IPS DF 6.9 (cell line): ENCODE results near the gene GSG1.

ENCODE experiments used
- DNase-seq: peaks from one replicate; pipeline ENCODE4 v3.0.0-alpha.2; 2013; ENCODE audit warnings: low read depth, low spot score
- H3K27ac ChIP-seq: one replicate; pipeline ENCODE4 v1.5.1; 2013; ENCODE audit warnings: low read length, control low read depth
- H3K27me3 ChIP-seq: 2 replicates; pipeline ENCODE4 v1.6.1; 2013; ENCODE audit warnings: mild to moderate bottlenecking, low read length; ENCODE audit not compliant: control insufficient read depth, insufficient read depth
- H3K36me3 ChIP-seq: 2 replicates; pipeline ENCODE4 v1.6.1; 2013; ENCODE audit warnings: low read length; ENCODE audit not compliant: control insufficient read depth, insufficient read depth
- H3K4me1 ChIP-seq: 2 replicates; pipeline ENCODE4 v1.6.1; 2013; ENCODE audit warnings: low read length; ENCODE audit not compliant: control insufficient read depth, insufficient read depth
- H3K4me3 ChIP-seq: 2 replicates; pipeline ENCODE4 v1.5.1; 2013; ENCODE audit warnings: mild to moderate bottlenecking, low read length
- H3K9me3 ChIP-seq: 2 replicates; pipeline ENCODE4 v1.6.1; 2013; ENCODE audit warnings: low read length, inconsistent platforms; ENCODE audit not compliant: control insufficient read depth, insufficient read depth
- WGBS: extraction: QIAGEN DNeasy Blood & Tissue Kit; methylation state at CpG from one replicate; pipeline ENCODE4 v1.1.7; 2013; ENCODE audit warnings: mixed read lengths, missing lambda C conversion rate; ENCODE audit not compliant: insufficient read length, insufficient coverage; 5-methylcytosine and 5-hydroxymethylcytosine counted together

The GSG1 gene

DNA sequence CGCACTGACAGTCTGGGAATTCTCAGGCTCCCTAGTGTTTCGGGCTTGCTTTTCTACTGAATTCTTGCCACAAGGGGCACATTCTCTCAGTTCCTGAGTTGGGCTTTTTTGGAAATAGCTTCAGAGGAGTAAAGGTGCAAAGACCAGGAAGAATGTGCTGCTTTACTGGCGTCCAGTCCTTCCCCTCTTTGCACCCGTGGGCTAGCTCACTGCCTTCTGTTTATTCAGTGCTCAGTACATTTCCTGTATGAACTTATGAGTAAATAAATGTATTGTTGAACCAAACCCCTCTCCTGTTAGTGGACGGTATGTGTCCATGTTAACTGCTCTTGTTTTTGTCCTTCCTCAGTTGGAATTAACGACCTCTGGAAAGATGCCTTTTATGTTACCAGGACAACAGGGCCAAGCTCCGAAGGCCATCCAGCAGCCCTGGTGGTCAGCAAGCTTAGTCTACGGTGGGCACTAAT, 24.0 kb downstream of the GSG1 start:
- no CpG with 5 or more reads among the region's 8 CpGs for WGBS
- no peaks in the 10 kb centered on the region for H3K9me3 ChIP-seq
- H3K36me3 ChIP-seq = no peaks in the 10 kb centered on the region
- no peak overlapping the region for H3K27ac ChIP-seq
- H3K4me3 ChIP-seq = no peak overlapping the region
- DNase-seq = no peak
- H3K27me3 ChIP-seq = no peaks in the 10 kb centered on the region
- no peaks in the 10 kb centered on the region for H3K4me1 ChIP-seq

DNA sequence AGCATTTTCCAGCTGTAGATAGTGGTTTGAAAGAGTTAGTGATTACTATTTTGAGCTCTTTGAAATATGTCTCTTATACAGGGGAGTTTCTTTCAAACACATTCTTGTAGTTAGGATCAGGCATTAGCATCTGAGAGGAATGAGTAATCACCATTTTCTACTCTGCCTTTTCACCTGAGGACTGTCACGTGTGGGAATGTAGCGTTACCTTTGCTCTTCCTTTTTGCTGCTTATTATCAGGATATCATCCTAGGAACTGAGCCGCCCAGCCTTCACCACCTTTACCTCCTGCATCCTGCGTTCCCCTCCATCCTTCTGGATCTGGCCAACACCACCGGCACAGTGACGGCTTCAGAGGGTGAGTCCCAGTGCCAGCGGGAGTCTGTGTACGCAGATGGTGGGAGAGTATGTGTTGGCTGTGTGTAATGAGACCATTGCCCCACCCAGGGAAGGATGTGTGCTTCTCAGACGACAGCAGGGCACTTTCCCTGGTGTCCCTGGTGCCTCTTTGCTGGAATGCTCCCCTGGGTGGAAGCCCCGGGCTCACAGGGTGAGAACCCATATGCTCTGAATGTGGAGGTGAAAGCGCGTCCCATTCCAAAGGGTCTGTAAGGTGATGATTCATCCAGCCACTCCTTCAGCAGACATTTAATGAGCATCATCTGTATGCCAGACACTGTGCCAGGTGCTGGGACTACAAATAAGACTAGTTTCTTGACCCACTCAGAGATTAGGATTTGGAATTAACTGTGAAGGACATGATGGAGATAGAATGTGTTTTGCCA, 27.5 kb downstream of the GSG1 start:
- WGBS = no CpG with 5 or more reads among the region's 12 CpGs
- Histone ChIP-seq H3K9me3 (no peaks in the 10 kb centered on the region), H3K4me3 (no peak overlapping the region), H3K27me3 (no peaks in the 10 kb centered on the region), H3K36me3 (peaks cover 4% of the 10 kb centered on the region; the same call in 1 of the 2 replicates), H3K4me1 (no peaks in the 10 kb centered on the region), H3K27ac (no peak overlapping the region)
- DNase-seq = no peak

GRCh38 chr12:13075118-13075480, 28.4 kb downstream of the GSG1 start:
- Histone ChIP-seq H3K4me1 (no peaks in the 10 kb centered on the region), H3K36me3 (peaks cover 4% of the 10 kb centered on the region; the same call in 1 of the 2 replicates), H3K9me3 (no peaks in the 10 kb centered on the region), H3K27ac (no peak overlapping the region), H3K27me3 (no peaks in the 10 kb centered on the region), H3K4me3 (no peak overlapping the region)
- no peak for DNase-seq

GRCh38 chr12:13074396-13075117, 28.9 kb downstream of the GSG1 start:
- H3K4me1 ChIP-seq = no peaks in the 10 kb centered on the region
- H3K4me3 ChIP-seq = no peak overlapping the region
- H3K27me3 ChIP-seq = no peaks in the 10 kb centered on the region
- whole genome bisulfite sequencing = no CpG with 5 or more reads among the region's 3 CpGs
- H3K9me3 ChIP-seq = no peaks in the 10 kb centered on the region
- no peak overlapping the region for H3K27ac ChIP-seq
- H3K36me3 ChIP-seq = peaks cover 4% of the 10 kb centered on the region; the same call in 1 of the 2 replicates
- no peak for DNase-seq

- H3K27me3 ChIP-seq = no peaks in the 10 kb centered on the region
- H3K4me3 ChIP-seq = no peak overlapping the region
- peaks cover 7% of the 10 kb centered on the region; the same call in 1 of the 2 replicates for H3K36me3 ChIP-seq
- H3K27ac ChIP-seq = no peak overlapping the region
- H3K4me1 ChIP-seq = no peaks in the 10 kb centered on the region
- no peaks in the 10 kb centered on the region for H3K9me3 ChIP-seq
- no CpG with 5 or more reads among the region's 3 CpGs for WGBS
- DNase-seq = no peak
Measured at GRCh38 chr12:13073173-13073572, 30.3 kb downstream of the GSG1 start.

- Histone ChIP-seq H3K9me3 (no peaks in the 10 kb centered on the region), H3K27ac (no peak overlapping the region), H3K4me1 (no peaks in the 10 kb centered on the region), H3K36me3 (peaks cover 7% of the 10 kb centered on the region; the same call in 1 of the 2 replicates), H3K4me3 (no peak overlapping the region), H3K27me3 (no peaks in the 10 kb centered on the region)
- DNase-seq = no peak
- WGBS = no CpG with 5 or more reads among the region's 10 CpGs
Measured at GRCh38 chr12:13071305-13072280, 31.9 kb downstream of the GSG1 start.

- no peak for DNase-seq
- H3K4me1 ChIP-seq = no peaks in the 10 kb centered on the region
- no peak overlapping the region for H3K27ac ChIP-seq
- no CpG with 5 or more reads among the region's 6 CpGs for WGBS
- H3K4me3 ChIP-seq = no peak overlapping the region
- H3K27me3 ChIP-seq = no peaks in the 10 kb centered on the region
- H3K36me3 ChIP-seq = peaks cover 9% of the 10 kb centered on the region; the same call in 1 of the 2 replicates
- H3K9me3 ChIP-seq = no peaks in the 10 kb centered on the region
Measured at GRCh38 chr12:13069380-13069779, 34.1 kb downstream of the GSG1 start.

- no peak for DNase-seq
- H3K4me3 ChIP-seq = no peak overlapping the region
- H3K36me3 ChIP-seq = peaks cover 9% of the 10 kb centered on the region; the same call in 1 of the 2 replicates
- no peaks in the 10 kb centered on the region for H3K9me3 ChIP-seq
- no peaks in the 10 kb centered on the region for H3K4me1 ChIP-seq
- H3K27ac ChIP-seq = no peak overlapping the region
- H3K27me3 ChIP-seq = no peaks in the 10 kb centered on the region
- no CpG with 5 or more reads among the region's 1 CpG for WGBS
Measured at GRCh38 chr12:13067322-13067721, 36.1 kb downstream of the GSG1 start.

- H3K4me3 ChIP-seq = no peak overlapping the region
- H3K36me3 ChIP-seq = peaks cover 10% of the 10 kb centered on the region; the same call in 1 of the 2 replicates
- H3K27ac ChIP-seq = no peak overlapping the region
- no peaks in the 10 kb centered on the region for H3K27me3 ChIP-seq
- H3K9me3 ChIP-seq = no peaks in the 10 kb centered on the region
- no peak for DNase-seq
- no peaks in the 10 kb centered on the region for H3K4me1 ChIP-seq
- WGBS = no CpG with 5 or more reads among the region's 7 CpGs
Measured at GRCh38 chr12:13066459-13066858, 37.0 kb downstream of the GSG1 start.

- no peaks in the 10 kb centered on the region for H3K4me1 ChIP-seq
- H3K27ac ChIP-seq = no peak overlapping the region
- no peak for DNase-seq
- no peaks in the 10 kb centered on the region for H3K9me3 ChIP-seq
- peaks cover 10% of the 10 kb centered on the region; the same call in 1 of the 2 replicates for H3K36me3 ChIP-seq
- H3K4me3 ChIP-seq = no peak overlapping the region
- H3K27me3 ChIP-seq = no peaks in the 10 kb centered on the region
- WGBS = no CpG with 5 or more reads among the region's 2 CpGs
Measured at GRCh38 chr12:13066014-13066413, 37.5 kb downstream of the GSG1 start.
